ENCODE measurements around the gene UBAP2.

The UBAP2 gene

DNA sequence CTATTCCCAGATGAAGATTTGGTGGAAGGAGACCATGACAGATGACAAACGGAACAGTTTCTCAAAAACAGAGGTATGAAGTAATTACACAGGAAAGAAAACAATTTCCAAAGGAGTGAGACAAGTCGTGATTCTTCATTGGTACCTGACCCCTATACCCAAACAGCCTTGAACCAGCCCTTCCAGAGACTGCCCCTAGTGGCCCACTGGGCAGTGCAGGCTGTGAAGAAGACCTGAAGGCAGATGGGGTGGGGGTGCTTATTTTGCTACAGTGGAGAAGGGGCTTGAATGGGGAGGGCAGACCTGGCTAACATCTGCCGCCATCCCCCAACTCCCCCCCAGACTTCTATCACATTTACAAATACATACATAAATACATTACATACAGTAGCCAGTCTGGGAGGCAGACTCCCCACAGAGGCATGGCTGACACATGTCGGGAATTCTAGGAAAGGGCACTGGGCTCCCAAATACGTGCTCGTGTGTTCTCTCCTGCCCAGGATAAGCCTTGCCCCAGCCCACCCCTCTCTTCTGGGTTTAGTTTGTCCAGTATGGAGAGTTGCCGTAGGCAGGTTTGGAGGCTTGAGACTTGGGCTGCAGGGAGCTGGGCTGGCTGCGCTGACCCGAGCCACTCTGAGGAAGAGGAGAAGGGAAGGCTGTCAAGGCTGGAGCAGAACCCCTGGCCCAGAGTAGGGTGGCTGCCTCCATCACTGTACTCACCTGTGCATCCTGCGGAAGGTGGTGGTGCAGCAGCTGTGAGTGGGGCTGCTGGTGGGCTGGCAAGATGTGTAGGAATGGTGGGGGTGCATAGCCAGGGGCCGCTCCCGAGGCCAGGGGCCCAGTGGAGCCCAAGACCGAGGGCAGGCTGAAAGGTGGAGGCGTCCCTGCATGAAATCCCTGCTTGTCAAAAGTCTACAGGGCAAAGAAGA is 126.5 kb downstream of the UBAP2 start:
- TF ChIP-seq, protein P1, sequence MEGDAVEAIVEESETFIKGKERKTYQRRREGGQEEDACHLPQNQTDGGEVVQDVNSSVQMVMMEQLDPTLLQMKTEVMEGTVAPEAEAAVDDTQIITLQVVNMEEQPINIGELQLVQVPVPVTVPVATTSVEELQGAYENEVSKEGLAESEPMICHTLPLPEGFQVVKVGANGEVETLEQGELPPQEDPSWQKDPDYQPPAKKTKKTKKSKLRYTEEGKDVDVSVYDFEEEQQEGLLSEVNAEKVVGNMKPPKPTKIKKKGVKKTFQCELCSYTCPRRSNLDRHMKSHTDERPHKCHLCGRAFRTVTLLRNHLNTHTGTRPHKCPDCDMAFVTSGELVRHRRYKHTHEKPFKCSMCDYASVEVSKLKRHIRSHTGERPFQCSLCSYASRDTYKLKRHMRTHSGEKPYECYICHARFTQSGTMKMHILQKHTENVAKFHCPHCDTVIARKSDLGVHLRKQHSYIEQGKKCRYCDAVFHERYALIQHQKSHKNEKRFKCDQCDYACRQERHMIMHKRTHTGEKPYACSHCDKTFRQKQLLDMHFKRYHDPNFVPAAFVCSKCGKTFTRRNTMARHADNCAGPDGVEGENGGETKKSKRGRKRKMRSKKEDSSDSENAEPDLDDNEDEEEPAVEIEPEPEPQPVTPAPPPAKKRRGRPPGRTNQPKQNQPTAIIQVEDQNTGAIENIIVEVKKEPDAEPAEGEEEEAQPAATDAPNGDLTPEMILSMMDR (IDR thresholded peaks at IDR 0.05; ENCODE audit: borderline replicate concordance, control extremely low read depth, extremely low read depth, insufficient read depth, missing control alignments): peak; percentile 48
- in situ Hi-C loops (cut with MboI; ENCODE audit: low sequenced_read_pairs, unreplicated experiment): no loop called here
- no peak for DNase-seq (ENCODE audit: low spot score)

DNA sequence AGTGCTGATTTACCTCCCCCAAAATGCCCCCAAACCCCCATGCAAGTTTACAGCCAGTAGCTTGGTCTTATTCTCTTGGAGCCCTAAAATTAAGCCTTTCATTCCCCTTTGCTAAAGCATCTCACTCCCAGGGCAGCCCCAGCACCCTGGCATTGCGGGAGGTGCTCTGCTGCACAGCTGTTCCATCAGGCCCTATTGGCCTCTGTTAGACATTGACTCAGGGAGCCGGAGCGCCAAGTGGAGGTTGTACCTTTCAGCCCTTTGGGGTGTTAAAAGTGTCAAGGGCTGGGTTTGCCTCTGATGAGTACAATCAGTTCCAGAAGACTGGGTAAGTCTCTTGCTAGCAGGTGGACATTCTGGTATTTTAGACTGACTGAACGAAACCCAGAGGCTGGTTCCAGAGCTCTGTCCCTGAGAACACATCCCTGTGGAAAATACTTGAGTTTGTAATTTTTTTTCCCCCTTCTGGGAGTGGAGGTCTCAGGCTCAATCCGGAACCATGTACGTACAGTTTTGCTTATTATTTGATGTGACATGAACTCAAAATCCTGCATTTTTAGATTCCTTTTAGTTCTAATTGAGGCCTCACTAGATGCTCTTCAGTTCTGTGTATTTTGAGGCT is 129.3 kb downstream of the UBAP2 start:
- no peak for DNase-seq (ENCODE audit: low spot score)
- in situ Hi-C loops (cut with MboI; ENCODE audit: low sequenced_read_pairs, unreplicated experiment): no loop called here
- TF ChIP-seq, protein P1 (IDR thresholded peaks at IDR 0.05; ENCODE audit: borderline replicate concordance, control extremely low read depth, extremely low read depth, insufficient read depth, missing control alignments): no peak

DNA sequence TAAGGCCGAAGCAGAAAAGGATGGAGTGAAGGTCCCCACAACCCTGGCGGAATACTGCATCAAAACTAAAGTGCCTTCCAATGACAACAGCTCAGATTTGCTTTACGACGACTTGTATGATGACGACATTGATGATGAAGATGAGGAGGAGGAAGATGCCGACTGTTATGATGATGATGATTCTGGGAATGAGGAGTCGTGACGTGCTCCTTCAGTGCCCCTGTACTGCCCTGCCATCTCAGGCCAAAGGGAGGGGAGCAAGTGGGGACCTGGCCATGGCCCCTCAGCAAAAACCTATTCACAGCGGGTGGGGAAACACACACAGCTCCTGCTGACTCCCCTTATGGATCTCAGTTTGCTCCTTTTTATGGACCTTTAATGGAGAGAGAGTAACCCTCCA is 131.7 kb downstream of the UBAP2 start:
- TF ChIP-seq, protein P1 (IDR thresholded peaks at IDR 0.05; ENCODE audit: borderline replicate concordance, control extremely low read depth, extremely low read depth, insufficient read depth, missing control alignments): no peak
- no peak for DNase-seq (ENCODE audit: low spot score)
- in situ Hi-C loops (cut with MboI; ENCODE audit: low sequenced_read_pairs, unreplicated experiment): no loop called here

DNA sequence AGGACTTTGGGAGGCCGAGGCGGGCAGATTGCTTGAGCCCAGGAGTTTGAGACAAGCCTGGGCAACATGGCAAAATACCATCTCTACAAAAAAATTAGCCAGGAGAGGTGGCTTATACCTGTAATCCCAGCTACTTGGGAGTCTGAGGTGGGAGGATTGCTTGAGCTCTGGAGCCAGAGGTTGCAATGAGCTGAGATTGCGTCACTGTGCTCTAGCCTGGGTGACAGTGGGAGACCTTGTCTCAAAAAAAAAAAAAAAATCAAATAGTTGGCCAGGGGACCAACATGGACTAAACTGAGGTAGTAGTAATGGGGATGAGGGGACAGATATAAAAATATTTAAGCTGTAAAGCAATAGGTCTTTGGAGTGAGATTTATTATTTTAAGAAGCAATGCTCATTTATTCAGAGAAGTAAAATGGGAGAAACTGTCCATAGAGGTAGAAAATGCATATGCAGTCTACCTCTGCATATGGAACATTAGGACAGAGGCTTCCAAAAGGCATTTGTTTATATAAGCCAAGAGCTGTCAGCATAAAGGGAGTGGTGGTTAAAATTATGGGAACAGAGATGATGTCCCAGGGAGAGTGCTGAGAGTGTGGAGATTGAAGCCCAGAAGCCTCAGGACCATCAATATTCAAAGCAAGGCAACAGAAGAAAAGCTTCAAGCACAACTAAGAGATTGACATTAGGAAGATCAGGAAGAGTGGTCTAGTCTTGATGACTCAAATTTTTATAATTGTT is 133.6 kb downstream of the UBAP2 start:
- TF ChIP-seq, protein P1 (IDR thresholded peaks at IDR 0.05; ENCODE audit: borderline replicate concordance, control extremely low read depth, extremely low read depth, insufficient read depth, missing control alignments): no peak
- no peak for DNase-seq (ENCODE audit: low spot score)
- in situ Hi-C loops (cut with MboI; ENCODE audit: low sequenced_read_pairs, unreplicated experiment): no loop called here

DNA sequence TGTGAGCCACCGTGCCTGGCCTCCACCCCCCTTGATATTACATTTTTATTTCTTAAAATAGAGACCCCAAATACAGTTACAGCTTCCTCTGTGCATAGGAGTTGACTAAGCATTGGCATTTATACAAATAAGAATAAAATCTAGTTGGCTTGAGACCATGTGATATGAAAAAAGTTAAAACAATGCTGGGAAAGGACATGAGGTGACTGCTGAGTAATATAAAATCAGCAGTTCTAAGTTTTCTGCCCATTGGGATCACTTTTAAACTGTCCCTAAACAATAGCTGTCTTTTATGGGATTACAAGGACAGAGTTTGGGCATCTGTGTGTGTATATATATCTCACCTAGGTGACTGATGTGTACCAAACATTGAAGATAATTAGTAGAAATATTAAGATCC is 135.1 kb downstream of the UBAP2 start:
- no peak for DNase-seq (ENCODE audit: low spot score)
- TF ChIP-seq, protein P1 (IDR thresholded peaks at IDR 0.05; ENCODE audit: borderline replicate concordance, control extremely low read depth, extremely low read depth, insufficient read depth, missing control alignments): no peak
- in situ Hi-C loops (cut with MboI; ENCODE audit: low sequenced_read_pairs, unreplicated experiment): no loop called here

DNA sequence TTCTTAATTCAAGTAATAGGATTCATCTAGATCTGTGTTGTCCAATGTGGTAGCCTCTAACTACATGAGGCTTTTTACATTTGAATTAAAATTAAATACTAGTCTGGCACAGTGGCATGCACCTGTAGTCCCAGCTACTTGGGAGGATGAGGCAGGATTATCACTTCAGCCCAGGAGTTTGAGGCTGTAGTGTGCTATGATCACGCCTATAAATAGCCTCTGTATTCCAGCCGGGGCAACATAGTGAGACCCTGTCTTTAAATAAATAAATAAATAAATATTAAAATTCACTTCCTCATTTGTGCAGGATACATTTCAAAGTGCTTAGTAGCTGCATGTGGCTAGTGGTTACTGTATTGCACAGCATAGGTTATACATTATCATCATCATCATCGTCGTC is 139.9 kb downstream of the UBAP2 start:
- TF ChIP-seq, protein P1 (IDR thresholded peaks at IDR 0.05; ENCODE audit: borderline replicate concordance, control extremely low read depth, extremely low read depth, insufficient read depth, missing control alignments): no peak
- DNase-seq (ENCODE audit: low spot score): no peak
- in situ Hi-C loops (cut with MboI; ENCODE audit: low sequenced_read_pairs, unreplicated experiment): no loop called here
